OCI-LY7 (cell line): Measurements from ENCODE around the gene MTNR1B.

Source experiments
- CTCF ChIP-seq: fragments of 200-600 bp; sonication (generic); conservative IDR thresholded peaks from 2 replicates; pipeline ENCODE4 v1.5.1; 2014; ENCODE audit warnings: mild to moderate bottlenecking, antibody characterized with exemption, low read length, moderate library complexity, mixed read lengths
- EZH2phosphoT487 ChIP-seq: fragments of 200-600 bp; sonication (generic); IDR thresholded peaks from 2 replicates; pipeline ENCODE4 v1.6.1; 2018; ENCODE audit warnings: low read depth, borderline replicate concordance, mild to moderate bottlenecking, mixed run types, antibody characterized with exemption, low read length, moderate library complexity, mixed read lengths

DNA sequence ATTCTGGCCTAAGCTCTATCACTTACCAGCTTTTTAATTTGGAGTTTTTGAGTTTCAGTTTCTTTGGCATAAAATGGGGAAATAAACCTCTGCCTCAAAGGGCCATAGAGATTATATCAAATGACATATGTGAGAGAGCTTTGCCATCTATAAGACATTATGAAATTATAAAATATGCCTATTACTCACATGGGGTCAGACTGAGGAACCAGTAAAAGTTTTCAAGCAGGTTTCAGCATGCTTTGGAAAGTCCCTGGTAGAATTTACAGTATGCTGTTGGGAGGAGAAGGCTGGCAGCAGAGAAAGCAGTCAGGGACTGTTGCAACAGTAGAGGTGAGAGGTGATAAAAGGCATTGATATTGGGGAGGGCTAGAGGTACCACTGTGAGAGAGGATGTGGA, 13.6 kb upstream of the MTNR1B start:
- TF ChIP-seq CTCF: no peak
- TF ChIP-seq EZH2phosphoT487: no peak
